ENCODE data around the gene BEAN1.

GRCh38 chr16:66389256-66390176 is 37.6 kb upstream of the BEAN1 start:
- TF ChIP-seq ZNF138 (CRISPR knock-in tag; conservative IDR thresholded peaks at IDR 0.05) (no peak), NR2C2 (CRISPR knock-in tag; IDR thresholded peaks at IDR 0.05) (no peak), CTCF (IDR thresholded peaks at IDR 0.05) (no peak), TCF7 (CRISPR knock-in tag; IDR thresholded peaks at IDR 0.05; ENCODE audit: low read depth) (no peak), MXD4 (CRISPR knock-in tag; IDR thresholded peaks at IDR 0.05; ENCODE audit: borderline replicate concordance) (no peak), ZBTB43 (CRISPR knock-in tag; IDR thresholded peaks at IDR 0.05) (no peak), CBFB (CRISPR knock-in tag; IDR thresholded peaks at IDR 0.05; ENCODE audit: low read depth) (no peak), ZNF263 (CRISPR knock-in tag; IDR thresholded peaks at IDR 0.05; ENCODE audit: low read depth) (no peak), TP53 (CRISPR knock-in tag; IDR thresholded peaks at IDR 0.05) (no peak), ATF3 (CRISPR knock-in tag; conservative IDR thresholded peaks at IDR 0.05) (no peak)

Data from WTC11 (cell line).